Common myeloid progenitor, CD34-positive (primary cell): Measurements from ENCODE around the gene IPO11.

Experiments used
- CTCF ChIA-PET: fragments of 350-600 bp; sonication (Branson Sonifier 250); formaldehyde crosslinking; loops from one replicate; lab custom pipeline; 2021; ENCODE audit warnings: antibody characterized with exemption; lab: Charles Lee
- POLR2A ChIA-PET: fragments of 350-600 bp; sonication (Branson Sonifier 250); formaldehyde crosslinking; loops from one replicate; lab custom pipeline; 2021; ENCODE audit warnings: antibody characterized with exemption; lab: Charles Lee
- DNase-seq, 3 donors: peaks; one replicate each; pipeline versions ENCODE4 v3.0.0 to v3.0.0-alpha.2; 2013
- H3K27ac ChIP-seq, 2 experiments: 1 replicate in 1 of 2; 2 replicates in 1 of 2; pipeline ENCODE4 v1.7.0; 2013; ENCODE audit warnings: inconsistent platforms in 2 of 2, low read length in 2 of 2, mild to moderate bottlenecking in 2 of 2, low read depth in 1 of 2, moderate library complexity in 1 of 2; ENCODE audit not compliant: severe bottlenecking in 2 of 2, insufficient read depth in 1 of 2, poor library complexity in 1 of 2
- H3K27me3 ChIP-seq, 5 experiments: replicated peaks in 2 of 5; 1 replicate in 3 of 5; 2 replicates in 2 of 5; pipeline versions ENCODE4 v1.6.1 to v1.7.0; 2013; ENCODE audit warnings: low read length in 4 of 5, mild to moderate bottlenecking in 2 of 5, moderate library complexity in 2 of 5, inconsistent platforms in 1 of 5; ENCODE audit not compliant: insufficient read depth in 5 of 5, control insufficient read depth in 4 of 5
- H3K36me3 ChIP-seq, 4 experiments: 1 replicate in 2 of 4; 2 replicates in 2 of 4; pipeline versions ENCODE4 v1.6.1 to v1.7.0; 2013; ENCODE audit warnings: low read length in 3 of 4, control low read depth in 1 of 4, mild to moderate bottlenecking in 1 of 4; ENCODE audit not compliant: control insufficient read depth in 4 of 4, insufficient read depth in 4 of 4
- H3K4me1 ChIP-seq, 4 experiments: 1 replicate in 3 of 4; 2 replicates in 1 of 4; pipeline versions ENCODE4 v1.6.1 to v1.7.1; 2013; ENCODE audit warnings: low read length in 3 of 4, mild to moderate bottlenecking in 3 of 4, control low read depth in 1 of 4, inconsistent platforms in 1 of 4, moderate library complexity in 1 of 4; ENCODE audit not compliant: control insufficient read depth in 4 of 4, insufficient read depth in 4 of 4; ENCODE audit errors: control extremely low read depth in 1 of 4
- H3K4me3 ChIP-seq, 7 experiments: 1 replicate in 4 of 7; 2 replicates in 3 of 7; pipeline versions ENCODE4 v1.5.1 to v1.7.0; 2013; ENCODE audit warnings: mild to moderate bottlenecking in 7 of 7, low read length in 6 of 7, moderate library complexity in 6 of 7, inconsistent platforms in 2 of 7, low read depth in 2 of 7, control low read depth in 1 of 7; ENCODE audit not compliant: insufficient read depth in 4 of 7, control insufficient read depth in 1 of 7; ENCODE audit errors: extremely low read depth in 1 of 7
- H3K9me3 ChIP-seq, 5 experiments: 1 replicate in 4 of 5; 2 replicates in 1 of 5; pipeline versions ENCODE4 v1.6.1 to v1.7.1; 2013; ENCODE audit warnings: low read length in 4 of 5, mild to moderate bottlenecking in 2 of 5, inconsistent platforms in 1 of 5, low read depth in 1 of 5, moderate library complexity in 1 of 5; ENCODE audit not compliant: control insufficient read depth in 4 of 5, insufficient read depth in 2 of 5; ENCODE audit errors: control extremely low read depth in 1 of 5
- WGBS: methylation state at CpG from one replicate; pipeline ENCODE4 v1.1.5; 2013; ENCODE audit not compliant: insufficient coverage; 5-methylcytosine and 5-hydroxymethylcytosine counted together

Gene IPO11

GRCh38 chr5:62581836-62582597, 169.5 kb downstream of the IPO11 start:
- CTCF ChIA-PET = interaction anchor here (0.9 to 1.9 kb wide), 9 partner anchors 8 to 137 kb away, joined by 3 to 6 read pairs (median 4); no protein-coding TSS in a partner anchor
- H3K4me1 ChIP-seq = peaks cover 31 to 81% (median 55%) of the 10 kb centered on the region in 4 experiments

GRCh38 chr5:62584391-62584790, 171.8 kb downstream of the IPO11 start:
- 40% methylated on average over 1 of the region's 3 CpGs for WGBS
- Histone ChIP-seq H3K9me3 (no peaks in the 10 kb centered on the region), H3K27me3 (no peaks in the 10 kb centered on the region), H3K36me3 (peaks cover 3 to 12% (median 9%) of the 10 kb centered on the region in 4 experiments), H3K27ac (peak overlapping the region; percentile 0 to 67), H3K4me3 (peak overlapping the region in 2 of 7 experiments; percentile 28 to 50), H3K4me1 (peaks cover 34 to 79% (median 49%) of the 10 kb centered on the region in 4 experiments)
- POLR2A ChIA-PET = no interaction called here
- DNase-seq = peak in 2 of 3 donors; percentile 56 to 60
- CTCF ChIA-PET = interaction anchor here (0.7 to 1.9 kb wide), 2 partner anchors 47 to 49 kb away, joined by 3 to 6 read pairs; no protein-coding TSS in a partner anchor

More at GRCh38 chr5:62581836-62582597, 169.5 kb downstream of the IPO11 start:
- POLR2A ChIA-PET = interaction anchor here (0.6 kb wide), 1 partner anchor 72 kb away, joined by 4 read pairs; no protein-coding TSS in a partner anchor
- H3K9me3 ChIP-seq = no peaks in the 10 kb centered on the region
- whole genome bisulfite sequencing = 0% methylated on average over 4 of the region's 8 CpGs
- H3K4me3 ChIP-seq = peak overlapping the region in 6 of 7 experiments; percentile 10 to 95 (median 86)
- peak in 2 of 3 donors; percentile 68 to 77 for DNase-seq
- peak overlapping the region; percentile 98 for H3K27ac ChIP-seq
- no peaks in the 10 kb centered on the region for H3K27me3 ChIP-seq
- H3K36me3 ChIP-seq = peaks cover 0 to 8% (median 3%) of the 10 kb centered on the region in 4 experiments

- H3K9me3 ChIP-seq = no peaks in the 10 kb centered on the region
- peaks cover 34 to 75% (median 42%) of the 10 kb centered on the region in 4 experiments for H3K4me1 ChIP-seq
- no peaks in the 10 kb centered on the region for H3K27me3 ChIP-seq
- peak overlapping the region in 2 of 7 experiments; percentile 28 to 50 for H3K4me3 ChIP-seq
- peaks cover 6 to 12% (median 9%) of the 10 kb centered on the region in 4 experiments for H3K36me3 ChIP-seq
- H3K27ac ChIP-seq = peak overlapping the region in 1 of 2 experiments; percentile 67
- CTCF ChIA-PET = interaction anchor here (1.9 kb wide), 1 partner anchor 47 kb away, joined by 6 read pairs; no protein-coding TSS in a partner anchor
- WGBS = 36% methylated on average over 2 of the region's 2 CpGs
- POLR2A ChIA-PET = no interaction called here
- DNase-seq = no peak
These were observed 172.7 kb downstream of the IPO11 start for GRCh38 chr5:62585306-62585705.

GRCh38 chr5:62585751-62586150, 173.2 kb downstream of the IPO11 start:
- Histone ChIP-seq H3K36me3 (peaks cover 6 to 12% (median 7%) of the 10 kb centered on the region in 4 experiments), H3K4me1 (peaks cover 30 to 71% (median 38%) of the 10 kb centered on the region in 4 experiments), H3K4me3 (peak overlapping the region in 3 of 7 experiments; percentile 1 to 50 (median 28)), H3K9me3 (no peaks in the 10 kb centered on the region), H3K27me3 (no peaks in the 10 kb centered on the region), H3K27ac (peak overlapping the region in 1 of 2 experiments; percentile 67)
- ChIA-PET CTCF (interaction anchor here (1.1 to 1.2 kb wide), 2 partner anchors 17 to 22 kb away, joined by 3 read pairs; no protein-coding TSS in a partner anchor), POLR2A (no interaction called here)
- DNase-seq = peak in 2 of 3 donors; percentile 46 to 63

GRCh38 chr5:62587737-62588136, 175.2 kb downstream of the IPO11 start:
- WGBS = 96% methylated on average over 3 of the region's 3 CpGs
- Histone ChIP-seq H3K4me1 (peaks cover 20 to 51% (median 24%) of the 10 kb centered on the region in 4 experiments), H3K27ac (no peak overlapping the region), H3K4me3 (no peak overlapping the region), H3K36me3 (peaks cover 15 to 22% (median 19%) of the 10 kb centered on the region in 4 experiments), H3K9me3 (peaks cover 0 to 7% (median 0%) of the 10 kb centered on the region in 5 experiments), H3K27me3 (no peaks in the 10 kb centered on the region)
- DNase-seq = no peak
- ChIA-PET POLR2A (no interaction called here), CTCF (interaction anchor here (1.6 kb wide), 1 partner anchor 11 kb away, joined by 5 read pairs; no protein-coding TSS in a partner anchor)

- Histone ChIP-seq H3K9me3 (peaks cover 0 to 13% (median 2%) of the 10 kb centered on the region in 5 experiments), H3K4me3 (no peak overlapping the region), H3K27me3 (no peaks in the 10 kb centered on the region), H3K36me3 (peaks cover 21 to 30% (median 23%) of the 10 kb centered on the region in 4 experiments), H3K4me1 (peaks cover 19 to 44% (median 24%) of the 10 kb centered on the region in 4 experiments), H3K27ac (no peak overlapping the region)
- DNase-seq = no peak
- POLR2A ChIA-PET = no interaction called here
- CTCF ChIA-PET = no interaction called here
- WGBS = 100% methylated on average over 2 of the region's 4 CpGs
These were observed 176.1 kb downstream of the IPO11 start for GRCh38 chr5:62588668-62589067.
